GM10266 (cell line): ENCODE measurements around the gene LRRC59.
"Not testable (repeated sequence)": the region's sequence is repeated elsewhere in the genome, so short reads cannot be mapped to it uniquely, and the experiment has no call there.

Experiments
- DNase-seq: peaks from one replicate; pipeline ENCODE4 v3.0.0; 2012; ENCODE audit errors: extremely low spot score
- TF ChIP-seq, protein P1 (sequence below): IDR thresholded peaks from 2 replicates; pipeline ENCODE4 v1.5.1; 2012; ENCODE audit warnings: mild to moderate bottlenecking, low read depth; ENCODE audit not compliant: control insufficient read depth, insufficient read depth; ENCODE audit errors: missing control alignments

The LRRC59 gene

DNA sequence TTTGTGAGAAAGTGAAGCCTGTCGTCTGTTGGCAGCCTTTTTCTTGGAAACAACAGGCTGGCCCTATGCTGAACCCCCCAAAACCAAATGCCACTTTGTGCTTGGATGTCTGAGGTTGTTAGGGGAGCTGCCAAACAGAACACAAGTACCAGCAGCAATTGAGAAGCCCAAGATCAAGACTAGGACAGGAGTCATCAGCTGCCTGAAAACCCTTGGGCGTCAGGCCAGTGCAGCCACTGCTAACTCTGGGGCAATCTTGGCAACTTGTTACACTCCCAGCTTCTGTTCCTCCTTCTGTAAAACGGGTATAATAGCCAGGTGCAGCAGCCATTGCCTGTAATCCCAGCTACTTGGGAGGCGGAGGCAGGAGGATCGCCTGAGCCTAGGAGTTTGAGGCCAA, 9.3 kb upstream of the LRRC59 start:
- no peak for DNase-seq
- TF ChIP-seq, protein P1, sequence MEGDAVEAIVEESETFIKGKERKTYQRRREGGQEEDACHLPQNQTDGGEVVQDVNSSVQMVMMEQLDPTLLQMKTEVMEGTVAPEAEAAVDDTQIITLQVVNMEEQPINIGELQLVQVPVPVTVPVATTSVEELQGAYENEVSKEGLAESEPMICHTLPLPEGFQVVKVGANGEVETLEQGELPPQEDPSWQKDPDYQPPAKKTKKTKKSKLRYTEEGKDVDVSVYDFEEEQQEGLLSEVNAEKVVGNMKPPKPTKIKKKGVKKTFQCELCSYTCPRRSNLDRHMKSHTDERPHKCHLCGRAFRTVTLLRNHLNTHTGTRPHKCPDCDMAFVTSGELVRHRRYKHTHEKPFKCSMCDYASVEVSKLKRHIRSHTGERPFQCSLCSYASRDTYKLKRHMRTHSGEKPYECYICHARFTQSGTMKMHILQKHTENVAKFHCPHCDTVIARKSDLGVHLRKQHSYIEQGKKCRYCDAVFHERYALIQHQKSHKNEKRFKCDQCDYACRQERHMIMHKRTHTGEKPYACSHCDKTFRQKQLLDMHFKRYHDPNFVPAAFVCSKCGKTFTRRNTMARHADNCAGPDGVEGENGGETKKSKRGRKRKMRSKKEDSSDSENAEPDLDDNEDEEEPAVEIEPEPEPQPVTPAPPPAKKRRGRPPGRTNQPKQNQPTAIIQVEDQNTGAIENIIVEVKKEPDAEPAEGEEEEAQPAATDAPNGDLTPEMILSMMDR = no peak

DNA sequence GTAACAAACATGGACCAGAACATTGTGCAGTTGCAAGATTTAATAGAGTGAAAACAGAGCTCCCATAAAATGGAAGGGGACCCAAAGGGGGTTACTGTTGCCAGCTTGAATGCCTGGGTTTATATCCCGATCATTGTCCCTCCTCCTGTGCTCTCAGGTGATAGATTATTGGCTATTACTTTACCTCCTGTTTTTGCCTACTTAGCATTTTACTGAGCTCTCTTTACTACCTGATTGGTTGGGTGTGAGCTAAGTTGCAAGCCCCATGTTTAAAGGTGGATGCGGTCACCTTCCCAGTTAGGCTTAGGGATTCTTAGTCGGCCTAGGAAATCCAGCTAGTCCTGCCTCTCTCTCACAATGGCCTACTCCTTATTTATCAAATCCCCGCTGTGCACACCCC, 8.0 kb upstream of the LRRC59 start:
- DNase-seq = not testable (repeated sequence)

DNA sequence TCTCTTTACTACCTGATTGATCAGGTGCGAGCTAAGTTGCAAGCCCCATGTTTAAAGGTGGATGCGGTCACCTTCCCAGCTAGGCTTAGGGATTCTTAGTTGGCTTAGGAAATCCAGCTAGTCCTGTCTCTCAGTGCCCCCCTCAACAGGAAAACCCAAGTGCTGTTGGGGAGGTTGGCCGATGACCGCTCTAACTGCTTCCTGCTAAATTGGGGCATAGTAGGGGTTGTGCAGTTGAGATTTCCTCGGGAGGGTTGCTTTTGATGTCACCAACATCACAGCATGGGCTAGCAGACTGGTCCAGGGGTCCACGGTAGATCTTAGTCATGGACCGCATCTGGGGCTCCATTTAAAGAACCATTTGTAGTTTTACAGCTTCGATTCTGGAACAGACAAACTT, 2.3 kb upstream of the LRRC59 start:
- not testable (repeated sequence) for DNase-seq

DNA sequence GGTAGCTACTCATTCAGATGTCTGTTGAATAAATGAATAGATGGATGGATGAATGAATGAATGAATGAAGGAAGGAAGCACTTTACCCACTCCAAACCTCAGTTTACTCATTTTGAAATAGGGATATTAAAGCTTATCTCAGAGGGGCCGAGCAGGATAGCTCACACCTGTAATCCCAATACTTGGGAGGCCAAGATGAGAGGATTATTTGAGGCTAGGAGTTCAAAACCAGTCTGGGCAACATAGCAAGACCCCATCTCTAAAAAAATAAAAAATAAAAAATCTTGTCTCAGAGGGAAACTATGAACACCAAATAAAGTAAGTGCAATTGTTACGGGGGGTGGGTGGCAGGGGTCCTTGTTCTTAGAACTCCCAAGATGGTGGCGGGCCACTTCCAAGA, 1.3 kb upstream of the LRRC59 start:
- not testable (repeated sequence) for DNase-seq

DNA sequence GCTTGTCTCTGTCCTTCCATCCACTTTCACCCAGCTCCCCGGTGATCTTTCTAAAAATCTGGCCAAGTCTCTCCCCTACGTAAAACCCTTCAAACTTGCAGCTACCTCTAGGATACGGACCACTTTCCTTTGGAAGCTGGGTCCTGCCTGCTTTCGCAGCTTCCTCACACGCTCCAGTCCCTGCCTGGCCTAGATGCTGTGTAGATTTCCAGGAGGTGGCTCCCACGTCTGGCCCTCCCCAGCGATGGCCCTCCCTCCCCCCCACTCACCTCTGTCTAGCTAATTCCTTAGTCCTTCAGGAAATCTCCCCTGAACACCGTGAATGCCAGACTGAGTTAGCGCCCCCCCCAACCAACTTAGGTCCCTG, 579 bp upstream of the LRRC59 start:
- TF ChIP-seq, protein P1 = no peak
- no peak for DNase-seq

DNA sequence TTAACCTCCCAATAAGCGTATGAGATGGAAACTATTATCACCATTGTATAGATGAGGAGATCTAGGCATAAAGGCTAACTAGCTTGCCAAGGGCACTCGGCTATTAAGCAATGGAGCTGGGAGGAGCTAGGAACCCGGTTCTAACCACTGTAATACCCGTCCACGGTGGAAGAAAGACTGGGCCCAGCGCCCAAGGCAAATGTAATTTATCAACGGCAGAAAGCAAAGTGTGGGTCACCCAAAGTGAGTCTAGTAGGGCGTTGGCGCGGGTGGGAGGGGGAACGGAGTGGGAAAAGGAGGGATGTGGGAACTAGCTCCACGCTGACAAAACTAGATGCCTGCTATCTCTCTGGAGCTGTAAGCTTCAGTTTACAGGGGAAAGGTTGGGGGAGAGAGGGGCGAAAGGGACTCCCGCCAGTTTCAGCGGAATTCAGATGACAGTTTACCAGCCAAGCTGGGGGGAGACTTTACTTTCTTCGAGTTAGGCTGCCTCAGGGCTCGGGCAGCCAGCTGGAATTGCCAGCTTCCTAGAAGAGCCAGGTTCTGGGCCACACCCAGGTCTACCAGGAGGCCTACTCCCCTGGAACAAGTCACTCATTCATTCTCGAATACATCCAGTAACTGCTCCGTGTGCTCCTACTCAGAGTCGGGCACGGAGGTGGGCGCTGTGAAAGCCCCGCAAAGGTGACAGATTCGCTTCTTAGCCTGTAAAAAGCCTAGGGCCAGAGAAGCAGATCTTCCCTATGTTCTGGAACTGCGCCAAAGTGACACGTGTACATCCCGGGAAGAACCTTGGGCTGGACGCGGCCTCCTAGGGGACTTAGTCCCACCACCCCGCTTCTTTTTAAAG, 837 bp downstream of the LRRC59 start:
- TF ChIP-seq, protein P1 = no peak
- no peak for DNase-seq

DNA sequence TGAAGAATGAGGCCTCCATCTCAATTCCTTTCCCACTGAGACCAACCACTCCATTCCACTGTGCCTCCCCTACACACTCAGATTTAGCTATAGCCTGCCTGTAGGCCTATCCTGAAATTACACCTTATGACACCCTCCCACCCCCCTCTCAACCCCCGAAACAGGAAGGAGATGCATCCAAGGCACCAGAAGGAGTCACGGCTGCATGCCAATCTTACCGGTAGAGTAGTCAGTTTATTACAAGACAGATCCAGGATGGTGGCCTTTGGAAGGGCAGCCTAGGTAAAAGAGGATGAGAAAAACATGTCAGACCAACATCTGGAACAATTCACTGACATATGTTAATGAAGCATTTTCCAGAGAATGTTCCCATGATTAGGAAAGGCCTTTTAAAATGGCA, 2.6 kb downstream of the LRRC59 start:
- TF ChIP-seq, protein P1 = no peak
- no peak for DNase-seq

DNA sequence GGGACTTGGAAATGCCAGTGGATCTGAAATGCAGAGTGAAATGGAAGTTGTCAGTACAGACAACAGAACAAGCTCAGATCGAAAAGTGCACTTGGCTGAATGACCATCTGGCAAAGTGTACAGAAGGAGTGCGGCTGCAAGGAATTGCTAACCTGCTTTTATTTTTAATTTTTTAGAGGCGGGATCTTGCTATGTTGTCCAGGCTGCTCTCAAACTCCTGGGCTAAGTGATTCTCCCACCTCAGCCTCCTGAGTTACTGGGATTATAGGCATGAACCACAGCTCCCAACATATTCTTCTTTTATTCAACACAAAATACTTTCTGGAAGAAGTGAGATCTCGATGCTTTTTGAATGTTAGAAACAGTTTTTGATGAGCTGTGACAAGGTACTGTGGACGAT, 3.6 kb downstream of the LRRC59 start:
- TF ChIP-seq, protein P1 = no peak
- DNase-seq = no peak

DNA sequence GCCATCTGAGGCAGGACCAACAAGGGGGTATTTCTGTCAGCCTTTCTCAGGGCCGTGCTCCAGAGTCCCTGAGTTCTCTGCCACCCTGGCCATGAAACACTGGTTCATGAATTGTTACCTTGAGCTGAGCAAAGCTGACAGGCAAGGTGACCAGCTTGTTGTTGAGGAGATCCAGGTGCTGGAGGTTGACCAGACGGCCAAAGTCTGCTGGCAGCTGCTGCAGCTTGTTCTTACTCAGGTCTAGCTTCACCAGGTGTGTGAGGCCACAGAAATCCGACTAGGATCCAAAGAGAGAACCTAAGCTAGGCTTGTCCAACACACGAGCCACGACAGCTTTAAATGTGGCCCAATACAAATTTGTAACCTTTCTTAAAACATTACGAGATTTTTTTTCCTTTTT, 4.7 kb downstream of the LRRC59 start:
- no peak for DNase-seq
- TF ChIP-seq, protein P1 = no peak
